ENCODE data around the gene DIDO1.
A peak's percentile ranks its signal among the peaks of the same experiment; 100 is the strongest.
"Not testable (repeated sequence)": the region's sequence is repeated elsewhere in the genome, so short reads cannot be mapped to it uniquely, and the experiment has no call there.

Gene DIDO1

DNA sequence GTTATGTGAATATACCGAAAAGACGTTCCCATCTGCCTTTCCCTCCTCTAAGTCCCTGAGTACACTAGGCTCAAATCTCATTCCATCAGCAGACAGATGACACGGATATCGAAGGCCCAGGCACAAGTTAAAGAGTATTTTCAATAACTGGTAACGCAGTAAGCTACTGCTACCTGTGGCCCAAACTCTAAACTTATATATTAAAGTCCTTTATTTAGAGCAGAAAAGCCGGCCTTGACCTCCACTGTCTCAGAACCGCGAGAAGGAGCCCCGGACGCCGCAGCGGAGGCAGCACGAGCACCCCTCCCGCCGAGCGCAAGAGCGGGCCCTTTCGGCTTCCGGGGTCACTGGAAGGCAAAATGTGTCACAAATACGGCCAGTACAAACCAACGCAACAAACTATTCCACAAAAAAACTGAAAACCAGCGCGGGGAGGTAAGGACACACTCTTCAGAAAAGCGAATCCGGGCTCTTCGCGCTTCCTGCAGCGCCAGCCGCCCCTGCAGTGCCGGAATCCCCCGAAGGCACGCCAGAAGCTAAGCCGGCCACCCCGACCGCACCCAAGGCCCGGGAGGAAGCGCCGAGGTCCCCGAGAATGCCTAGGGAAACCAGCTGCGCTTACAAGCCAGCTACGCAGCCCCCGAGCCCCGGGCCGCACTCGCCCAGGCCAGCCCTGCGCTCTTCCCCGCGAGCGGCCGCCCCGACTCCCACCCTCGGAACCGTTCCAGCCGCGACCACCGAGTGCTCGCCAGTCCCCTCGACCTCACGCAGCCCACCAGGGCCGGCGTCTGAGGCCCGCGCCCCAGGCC is 681 bp downstream of the DIDO1 start:
- peak in 1 of 2 experiments; percentile 39 for DNase-seq (ENCODE audit: low read depth in 1 of 2, low spot score in 1 of 2)
- no peak for TF ChIP-seq JUND (IDR thresholded peaks at IDR 0.05; ENCODE audit: low read depth)
- in situ Hi-C loops (cut with HindIII; ENCODE audit: low pct_unique_long_range_greater_than_20kb, low sequenced_read_pairs): no loop called here

DNA sequence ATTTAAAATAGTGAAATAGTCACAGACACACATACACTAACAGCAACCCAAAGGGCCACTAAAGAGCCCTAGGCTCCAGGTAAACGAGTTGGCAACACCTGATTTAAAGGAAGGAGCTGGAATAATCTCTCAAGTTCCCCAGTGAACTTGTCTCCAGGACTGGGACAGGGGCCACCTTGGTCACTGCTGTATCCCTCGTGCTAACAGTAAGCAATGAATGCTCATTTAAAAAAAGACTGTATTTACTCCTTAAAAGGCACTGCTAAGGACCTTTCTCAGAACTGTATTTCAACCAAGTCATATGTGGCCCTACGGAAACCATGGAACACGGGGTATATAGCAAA is 1.3 kb downstream of the DIDO1 start:
- TF ChIP-seq JUND (IDR thresholded peaks at IDR 0.05; ENCODE audit: low read depth): no peak
- in situ Hi-C loops (cut with HindIII; ENCODE audit: low pct_unique_long_range_greater_than_20kb, low sequenced_read_pairs): no loop called here
- no peak for DNase-seq (ENCODE audit: low read depth in 1 of 2, low spot score in 1 of 2)

- in situ Hi-C loops (cut with HindIII; ENCODE audit: low pct_unique_long_range_greater_than_20kb, low sequenced_read_pairs): no loop called here
- DNase-seq (ENCODE audit: low read depth in 1 of 2, low spot score in 1 of 2): peak in 1 of 2 experiments; percentile 61
- no peak for TF ChIP-seq JUND (IDR thresholded peaks at IDR 0.05; ENCODE audit: low read depth)
Observed at GRCh38 chr20:62924442-62925075, 1.7 kb downstream of the DIDO1 start.

- in situ Hi-C loops (cut with HindIII; ENCODE audit: low pct_unique_long_range_greater_than_20kb, low sequenced_read_pairs): no loop called here
- no peak for TF ChIP-seq JUND (IDR thresholded peaks at IDR 0.05; ENCODE audit: low read depth)
- DNase-seq (ENCODE audit: low read depth in 1 of 2, low spot score in 1 of 2): no peak
Observed at GRCh38 chr20:62923669-62924441, 2.5 kb downstream of the DIDO1 start.

GRCh38 chr20:62923059-62923668 is 3.1 kb downstream of the DIDO1 start:
- DNase-seq (ENCODE audit: low read depth in 1 of 2, low spot score in 1 of 2): peak in 1 of 2 experiments; percentile 88
- in situ Hi-C loops (cut with HindIII; ENCODE audit: low pct_unique_long_range_greater_than_20kb, low sequenced_read_pairs): not testable (repeated sequence)

DNA sequence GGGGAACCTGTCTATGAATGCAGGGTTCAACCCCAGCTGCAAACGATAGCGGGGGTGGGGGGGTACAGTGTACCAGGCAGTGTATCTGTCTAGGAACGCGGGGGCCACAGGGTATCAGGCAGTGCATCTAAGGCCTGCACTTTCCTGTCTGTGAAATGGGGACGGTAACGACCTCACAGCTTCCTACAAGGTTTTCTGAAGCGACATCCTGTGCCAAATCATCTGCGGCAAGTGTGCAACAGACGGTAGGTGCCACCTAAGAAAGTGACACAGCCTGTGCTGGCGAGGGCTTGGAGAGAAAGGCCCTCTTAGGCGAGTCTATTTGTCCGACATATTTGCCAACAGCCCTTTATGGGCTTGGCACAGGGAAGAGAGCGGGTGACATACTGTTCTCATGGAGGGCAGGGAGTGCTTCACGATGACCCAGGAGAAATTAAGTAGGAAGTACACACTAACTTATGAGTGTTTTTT is 3.8 kb downstream of the DIDO1 start:
- DNase-seq (ENCODE audit: low read depth in 1 of 2, low spot score in 1 of 2): peak in 1 of 2 experiments; percentile 55
- in situ Hi-C loops (cut with HindIII; ENCODE audit: low pct_unique_long_range_greater_than_20kb, low sequenced_read_pairs): no loop called here
- TF ChIP-seq JUND (IDR thresholded peaks at IDR 0.05; ENCODE audit: low read depth): no peak

GRCh38 chr20:62921119-62921687 is 5.1 kb downstream of the DIDO1 start:
- no peak for TF ChIP-seq JUND (IDR thresholded peaks at IDR 0.05; ENCODE audit: low read depth)
- in situ Hi-C loops (cut with HindIII; ENCODE audit: low pct_unique_long_range_greater_than_20kb, low sequenced_read_pairs): no loop called here
- peak; percentile 81 to 91 for DNase-seq (ENCODE audit: low read depth in 1 of 2, low spot score in 1 of 2)

DNA sequence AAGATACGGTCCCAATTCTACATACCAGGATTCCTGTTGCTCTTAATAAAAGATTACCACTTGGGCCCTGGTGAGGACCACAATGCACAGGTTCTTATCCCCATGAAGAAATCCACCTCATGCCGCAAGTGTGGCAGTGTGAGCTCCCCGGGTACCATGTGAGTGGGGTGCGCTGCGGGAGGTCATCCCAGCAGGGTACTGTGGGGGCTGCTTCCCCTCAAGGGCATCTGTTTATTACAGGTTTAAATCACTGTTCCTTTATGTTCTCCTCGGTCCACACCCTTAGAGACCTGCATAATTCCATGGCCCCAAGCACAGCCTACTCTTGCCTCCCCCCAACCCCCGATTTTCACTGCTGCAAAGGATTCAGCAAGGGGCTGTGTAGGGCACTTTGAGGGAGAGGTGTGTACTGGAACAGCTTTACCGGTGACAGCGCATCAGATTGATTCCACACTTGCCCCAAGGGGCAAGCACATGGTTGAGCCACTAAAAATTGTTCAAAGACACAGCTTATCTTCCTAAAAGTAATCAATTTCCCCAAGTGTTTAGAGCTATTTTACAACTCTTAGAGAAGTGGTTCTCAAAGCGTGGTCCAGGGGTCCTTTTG is 6.2 kb downstream of the DIDO1 start:
- in situ Hi-C loops (cut with HindIII; ENCODE audit: low pct_unique_long_range_greater_than_20kb, low sequenced_read_pairs): no loop called here
- no peak for TF ChIP-seq JUND (IDR thresholded peaks at IDR 0.05; ENCODE audit: low read depth)
- DNase-seq (ENCODE audit: low read depth in 1 of 2, low spot score in 1 of 2): no peak

DNA sequence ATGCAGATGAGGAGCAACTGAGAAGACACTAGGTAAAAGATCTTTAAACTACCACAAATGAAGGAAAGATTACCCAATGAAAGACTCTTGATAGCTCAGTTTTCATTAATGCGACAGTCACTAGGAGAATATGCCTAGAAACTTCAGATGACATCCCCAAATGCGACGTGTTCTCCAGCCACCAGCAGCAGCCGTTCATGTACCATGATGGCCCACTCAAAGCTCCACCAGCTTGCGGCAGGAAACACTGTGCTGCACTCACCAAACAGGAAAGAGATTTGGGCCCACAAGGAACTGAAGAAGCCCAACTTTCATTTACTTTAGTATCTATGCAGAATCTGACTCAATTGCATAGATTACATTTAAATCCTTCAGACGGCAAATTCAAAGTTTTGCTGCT is 7.5 kb downstream of the DIDO1 start:
- TF ChIP-seq JUND (IDR thresholded peaks at IDR 0.05; ENCODE audit: low read depth): no peak
- no peak for DNase-seq (ENCODE audit: low read depth in 1 of 2, low spot score in 1 of 2)
- in situ Hi-C loops (cut with HindIII; ENCODE audit: low pct_unique_long_range_greater_than_20kb, low sequenced_read_pairs): no loop called here

DNA sequence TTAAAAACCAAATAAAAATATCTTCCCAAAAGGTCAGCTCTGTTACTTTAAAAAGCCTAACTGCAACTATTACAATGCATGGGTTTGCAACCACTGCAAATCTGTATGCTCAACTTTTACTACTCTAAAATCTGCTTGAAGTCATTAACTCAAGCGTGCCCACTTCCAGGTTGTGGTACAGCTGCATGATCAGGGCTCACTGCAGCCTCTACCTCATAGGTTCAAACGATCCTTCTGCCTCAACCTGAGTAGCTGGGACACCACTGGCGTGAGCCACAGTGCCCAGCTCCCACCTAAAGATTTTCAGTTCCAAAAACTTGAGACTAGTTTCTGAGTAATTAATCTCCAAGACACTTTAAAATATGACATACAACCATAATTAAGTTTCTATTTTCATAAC is 8.2 kb downstream of the DIDO1 start:
- no peak for TF ChIP-seq JUND (IDR thresholded peaks at IDR 0.05; ENCODE audit: low read depth)
- no peak for DNase-seq (ENCODE audit: low read depth in 1 of 2, low spot score in 1 of 2)
- in situ Hi-C loops (cut with HindIII; ENCODE audit: low pct_unique_long_range_greater_than_20kb, low sequenced_read_pairs): no loop called here

DNA sequence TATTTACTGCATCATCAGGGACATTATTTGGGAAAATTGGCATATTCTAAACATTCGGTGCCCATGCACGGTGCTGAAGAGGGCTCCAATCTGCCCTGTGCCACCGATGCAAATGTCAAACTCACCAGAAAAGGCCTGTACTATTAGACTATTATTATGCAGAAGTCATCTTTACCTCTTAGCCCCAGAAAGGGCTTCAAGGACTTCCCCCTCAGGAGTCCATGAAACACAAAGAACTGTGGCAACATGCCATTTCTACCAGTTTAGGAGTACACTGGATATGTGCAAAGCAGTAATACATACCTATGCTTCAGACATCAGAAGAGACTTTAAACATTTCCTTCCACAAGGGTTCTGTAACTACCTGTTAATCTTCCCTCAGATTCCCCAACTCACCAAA is 8.6 kb downstream of the DIDO1 start:
- TF ChIP-seq JUND (IDR thresholded peaks at IDR 0.05; ENCODE audit: low read depth): no peak
- DNase-seq (ENCODE audit: low read depth in 1 of 2, low spot score in 1 of 2): no peak
- in situ Hi-C loops (cut with HindIII; ENCODE audit: low pct_unique_long_range_greater_than_20kb, low sequenced_read_pairs): no loop called here
